GM12892 (cell line): ENCODE results near the gene APOF.
A peak's percentile ranks its signal among the peaks of the same experiment; 100 is the strongest.

ENCODE experiments used
- DNase-seq: peaks from one replicate; pipeline ENCODE4 v3.0.0; 2011; ENCODE audit not compliant: insufficient read length
- FAIRE-seq: peaks from 2 replicates; lab custom pipeline; 2011; peaks lifted over from hg19 to GRCh38; lab: Jason Lieb, UNC
- POLR2A ChIP-seq: IDR thresholded peaks from 2 replicates; pipeline ENCODE4 v1.6.1; 2011; ENCODE audit warnings: low read depth, low read length, control low read depth
- POLR2AphosphoS5 ChIP-seq: IDR thresholded peaks from 2 replicates; pipeline ENCODE4 v1.6.1; 2011; ENCODE audit warnings: low read depth, low read length, control low read depth
- TAF1 ChIP-seq: IDR thresholded peaks from 2 replicates; pipeline ENCODE4 v1.6.1; 2011; ENCODE audit warnings: low read depth, mild to moderate bottlenecking, control low read depth, low read length, borderline replicate concordance

Gene APOF

GRCh38 chr12:56321027-56321426 is 41.6 kb downstream of the APOF start:
- no peak for FAIRE-seq
- DNase-seq, result no peak
- no peak for TF ChIP-seq TAF1
- TF ChIP-seq POLR2A, result no peak
- no peak for TF ChIP-seq POLR2AphosphoS5

DNA sequence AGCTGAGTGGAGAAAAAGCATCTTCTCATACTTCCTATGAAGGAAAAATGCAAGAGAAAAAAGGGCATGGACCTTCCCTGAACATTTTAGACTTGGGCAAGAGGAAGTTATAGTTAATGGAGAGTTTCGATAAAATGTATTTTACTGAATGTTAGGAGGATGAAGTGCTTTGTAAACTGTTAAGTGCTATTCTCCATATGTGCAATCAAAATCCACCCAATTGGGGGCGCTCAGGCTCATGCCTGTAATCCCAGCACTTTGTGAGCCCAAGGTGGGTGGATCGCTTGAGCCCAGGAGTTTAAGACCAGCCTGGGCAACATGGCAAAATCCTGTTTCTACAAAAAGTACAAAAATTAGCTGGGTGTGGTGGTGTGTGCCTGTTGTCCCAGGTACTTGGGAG is 45.0 kb downstream of the APOF start:
- DNase-seq (no peak), FAIRE-seq (no peak)
- TF ChIP-seq POLR2A (no peak), TAF1 (no peak), POLR2AphosphoS5 (no peak)

DNA sequence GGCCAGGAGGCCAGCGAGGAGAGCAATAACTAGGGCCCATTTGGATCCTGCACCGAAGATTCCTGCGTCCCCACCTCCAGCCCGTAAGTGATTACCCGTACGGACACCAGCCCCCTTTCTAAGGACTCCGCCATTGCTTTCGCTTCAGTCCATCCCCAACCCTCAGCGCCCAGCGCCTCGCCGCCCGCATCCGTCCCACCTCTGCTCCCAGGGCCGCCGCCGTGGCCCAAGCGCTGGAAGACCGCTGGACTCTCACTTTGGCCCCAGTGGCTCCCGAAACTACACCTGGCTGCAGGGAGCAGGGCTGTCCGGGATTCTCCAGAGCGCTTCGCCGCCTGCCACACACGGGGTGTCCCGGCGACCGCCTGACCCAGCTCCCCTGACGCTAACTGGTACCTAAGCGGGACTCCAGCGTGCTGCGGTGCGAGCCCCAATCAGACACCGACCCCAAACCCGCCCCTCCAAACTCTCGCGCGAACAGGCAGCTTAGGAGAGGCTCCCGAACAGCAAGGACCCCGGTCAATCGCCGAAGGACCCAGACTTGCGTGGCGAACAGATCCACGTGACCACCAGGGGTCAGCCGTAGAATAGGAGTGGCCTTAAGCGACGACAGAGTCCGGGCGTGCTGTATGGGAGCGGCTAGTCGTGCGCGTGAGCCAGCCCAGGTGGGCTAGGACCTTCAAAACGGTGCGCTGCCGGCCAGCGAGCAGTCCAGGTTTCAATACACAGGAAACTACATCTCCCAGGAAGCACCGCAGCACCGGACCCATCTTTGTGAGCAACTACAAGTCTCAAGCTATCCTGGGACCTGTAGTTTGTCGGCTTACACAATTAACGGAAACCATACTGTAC is 46.8 kb downstream of the APOF start, which contains the start of gene CNPY2:
Gene CNPY2 (minus strand): TSS at position 367 of the 852 bp plus-strand sequence. CDS start 771 bp downstream, outside the sequence.
- peak; percentile 98 for FAIRE-seq
- TF ChIP-seq POLR2AphosphoS5, result peak; percentile 87
- TF ChIP-seq POLR2A, result peak; percentile 93
- peak; percentile 89 for TF ChIP-seq TAF1

DNA sequence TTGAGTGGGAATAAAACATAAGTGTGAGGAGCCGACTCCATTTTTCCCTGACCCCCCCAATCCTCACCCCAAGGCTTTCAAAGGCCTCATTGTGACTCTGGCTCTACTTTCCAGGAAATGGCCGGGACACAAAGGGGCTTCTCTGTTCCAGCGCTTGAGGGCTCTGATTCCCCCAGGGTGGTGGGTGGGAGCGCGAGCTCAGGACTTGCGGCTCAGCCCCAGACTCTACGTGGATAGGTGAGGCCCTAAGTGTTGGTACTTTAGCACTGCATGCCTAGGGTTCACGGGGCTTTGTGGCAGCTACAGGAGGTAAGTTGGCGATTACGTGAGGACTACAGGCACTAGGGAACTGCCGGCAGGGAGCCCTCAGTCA is 47.4 kb downstream of the APOF start:
- TF ChIP-seq POLR2A (no peak), POLR2AphosphoS5 (no peak), TAF1 (no peak)
- no peak for DNase-seq
- no peak for FAIRE-seq

More for the DNA sequence above, 46.8 kb downstream of the APOF start, which contains the start of gene CNPY2:
- DNase-seq, result peak; percentile 95

DNA sequence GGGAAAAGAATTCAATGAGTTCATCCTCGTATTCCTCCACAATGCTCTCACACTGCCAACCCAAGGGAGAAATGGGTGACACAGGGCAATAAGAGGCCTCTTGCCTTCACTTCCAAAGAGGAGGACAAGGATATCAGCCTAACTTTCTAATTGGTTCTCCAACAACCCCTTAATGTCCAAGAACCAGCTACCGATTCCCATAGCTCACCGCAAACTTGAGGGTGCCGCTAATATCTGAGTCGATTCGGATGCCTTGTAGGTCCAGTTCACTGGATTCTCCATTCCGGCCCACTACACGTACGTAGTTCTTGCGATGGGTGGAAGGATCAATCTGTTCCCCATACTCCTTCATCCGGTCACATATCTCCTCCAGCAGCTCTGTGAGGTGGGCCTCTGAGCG is 51.7 kb downstream of the APOF start:
- FAIRE-seq (no peak), DNase-seq (no peak)
- TF ChIP-seq POLR2AphosphoS5, result no peak
- TF ChIP-seq POLR2A, result no peak
- no peak for TF ChIP-seq TAF1
